GM18508 (cell line): ENCODE results near the gene KCNH2.
A peak's percentile ranks its signal among the peaks of the same experiment; 100 is the strongest.
"Not testable (repeated sequence)": the region's sequence is repeated elsewhere in the genome, so short reads cannot be mapped to it uniquely, and the experiment has no call there.

ENCODE experiments used
- ATAC-seq: cut with Tn5 transposase; IDR thresholded peaks from one replicate; pipeline ENCODE4 v1.9.1; 2021; ENCODE audit warnings: moderate number of reproducible peaks; ENCODE audit not compliant: insufficient read depth, unreplicated experiment

KCNH2 gene

GRCh38 chr7:151012031-151012692 is 34.0 kb upstream of the KCNH2 start:
- no peak for ATAC-seq

GRCh38 chr7:151011616-151012015 is 33.5 kb upstream of the KCNH2 start:
- not testable (repeated sequence) for ATAC-seq

- ATAC-seq: no peak
These were observed 32.9 kb upstream of the KCNH2 start for GRCh38 chr7:151011097-151011409.

- ATAC-seq: no peak
These were observed 32.4 kb upstream of the KCNH2 start for GRCh38 chr7:151010307-151011096.

GRCh38 chr7:151010037-151010306 is 31.9 kb upstream of the KCNH2 start:
- no peak for ATAC-seq

GRCh38 chr7:151009327-151010036 is 31.4 kb upstream of the KCNH2 start:
- no peak for ATAC-seq

- peak; percentile 62 for ATAC-seq
These were observed 30.6 kb upstream of the KCNH2 start for GRCh38 chr7:151008511-151009323.

- ATAC-seq: no peak
These were observed 30.0 kb upstream of the KCNH2 start for GRCh38 chr7:151008143-151008510.

GRCh38 chr7:151007469-151007898 is 29.4 kb upstream of the KCNH2 start:
- ATAC-seq: no peak

- ATAC-seq: no peak
These were observed 28.6 kb upstream of the KCNH2 start for GRCh38 chr7:151006590-151007300.

- no peak for ATAC-seq
These were observed 27.4 kb upstream of the KCNH2 start for GRCh38 chr7:151005566-151005965.

- ATAC-seq: no peak
These were observed 25.5 kb upstream of the KCNH2 start for GRCh38 chr7:151003572-151003971.

GRCh38 chr7:151001546-151001945 is 23.4 kb upstream of the KCNH2 start:
- no peak for ATAC-seq

- ATAC-seq: no peak
These were observed 22.9 kb upstream of the KCNH2 start for GRCh38 chr7:151000897-151001495.

GRCh38 chr7:150999497-151000230 is 21.5 kb upstream of the KCNH2 start:
- no peak for ATAC-seq

GRCh38 chr7:150999001-150999400 is 20.9 kb upstream of the KCNH2 start:
- ATAC-seq: no peak

- no peak for ATAC-seq
These were observed 20.2 kb upstream of the KCNH2 start for GRCh38 chr7:150998341-150998740.

- no peak for ATAC-seq
These were observed 19.7 kb upstream of the KCNH2 start for GRCh38 chr7:150997817-150998216.

- no peak for ATAC-seq
These were observed 19.0 kb upstream of the KCNH2 start for GRCh38 chr7:150997075-150997511.
